Uterus (tissue), 4 donors: ENCODE results near the gene CHST11. TPM values are rescaled to one million over a fixed set of nuclear protein-coding genes. Genes with fewer than 3 reads are reported as not detected.

Source experiments
- DNase-seq, 2 donors: peaks; one replicate each; pipeline ENCODE4 v3.0.0-alpha.2; 2019 to 2020
- H3K27ac ChIP-seq, 2 donors: fragments of 200-600 bp; sonication (generic); 1 replicate in 1 of 2; 2 replicates in 1 of 2; pipeline ENCODE4 v1.5.1; 2016 to 2018
- H3K27me3 ChIP-seq, 2 donors: fragments of 200-600 bp; sonication (generic); one replicate each; pipeline ENCODE4 v1.5.1; 2018 to 2019; ENCODE audit warnings: control low read depth in 1 of 2
- H3K36me3 ChIP-seq, 2 donors: fragments of 200-600 bp; sonication (generic); one replicate each; pipeline ENCODE4 v1.5.1; 2019; ENCODE audit warnings: control low read depth in 1 of 2
- H3K4me1 ChIP-seq, 2 donors: fragments of 200-600 bp; sonication (generic); one replicate each; pipeline ENCODE4 v1.5.1; 2018 to 2019; ENCODE audit warnings: control low read depth in 1 of 2
- H3K4me3 ChIP-seq, 2 donors: fragments of 200-600 bp; sonication (generic); 1 replicate in 1 of 2; 2 replicates in 1 of 2; pipeline ENCODE4 v1.5.1; 2018 to 2019; ENCODE audit warnings: mild to moderate bottlenecking in 1 of 2
- H3K9me3 ChIP-seq, 2 donors: fragments of 200-600 bp; sonication (generic); one replicate each; pipeline ENCODE4 v1.5.1; 2019; ENCODE audit warnings: control low read depth in 1 of 2
- CTCF ChIP-seq, 4 experiments: fragments of 200-600 bp in 2 of 4; fragments of 450-650 bp in 2 of 4; sonication (generic) in 2 of 4; IDR thresholded peaks; one replicate each; pipeline ENCODE4 v1.5.1; 2016 to 2019; ENCODE audit warnings: antibody characterized with exemption in 4 of 4, mild to moderate bottlenecking in 2 of 4, moderate library complexity in 1 of 4
- POLR2A ChIP-seq, 2 donors: fragments of 450-650 bp; IDR thresholded peaks; one replicate each; pipeline ENCODE4 v1.6.1; 2016; ENCODE audit warnings: antibody characterized with exemption in 2 of 2, mild to moderate bottlenecking in 1 of 2, moderate library complexity in 1 of 2
- intact Hi-C: fragments of 100-400 bp; cut with DNase I; formaldehyde crosslinking; loops from one replicate; pipeline ENCODE4 v1.15.1; 2023; ENCODE audit warnings: low total_unique reads
- total RNA-seq, 4 donors: library from RNA; depleted of rRNA in 3 of 4; stranded (reverse); fragments of >200 nt in 3 of 4; gene quantifications; one replicate each; pipeline versions ENCODE4 v1.1.0 to v1.2.4, GENCODE V29; 2014 to 2023
- donor health status: DM: yes; HTN: yes; CAD: no.

Gene CHST11
- total RNA-seq, 4 donors from 2014 or later, result 21.0 to 82.1 (median 58.7) TPM

GRCh38 chr12:104640956-104641355, 184.2 kb downstream of the CHST11 start:
- H3K9me3 ChIP-seq, result no peaks in the 10 kb centered on the region

GRCh38 chr12:104641862-104642261, 185.1 kb downstream of the CHST11 start:
- intact Hi-C loops, result no loop called here
- Histone ChIP-seq H3K36me3 (no peaks in the 10 kb centered on the region), H3K27me3 (no peaks in the 10 kb centered on the region), H3K4me3 (no peak overlapping the region), H3K27ac (no peak overlapping the region), H3K4me1 (no peaks in the 10 kb centered on the region), H3K9me3 (no peaks in the 10 kb centered on the region)
- no peak for TF ChIP-seq CTCF (IDR thresholded peaks at IDR 0.05)
- TF ChIP-seq POLR2A (IDR thresholded peaks at IDR 0.05), result no peak
- DNase-seq, result no peak

More at GRCh38 chr12:104640956-104641355, 184.2 kb downstream of the CHST11 start:
- Histone ChIP-seq H3K4me3 (no peak overlapping the region), H3K4me1 (no peaks in the 10 kb centered on the region), H3K27me3 (no peaks in the 10 kb centered on the region), H3K27ac (no peak overlapping the region), H3K36me3 (no peaks in the 10 kb centered on the region)
- intact Hi-C loops, result no loop called here
- no peak for TF ChIP-seq CTCF (IDR thresholded peaks at IDR 0.05)
- DNase-seq, result no peak

GRCh38 chr12:104643093-104643818, 186.5 kb downstream of the CHST11 start:
- no peaks in the 10 kb centered on the region for H3K27me3 ChIP-seq
- no peak for DNase-seq
- intact Hi-C loops, result no loop called here
- H3K9me3 ChIP-seq, result no peaks in the 10 kb centered on the region
- TF ChIP-seq POLR2A (IDR thresholded peaks at IDR 0.05) (no peak), CTCF (IDR thresholded peaks at IDR 0.05) (no peak)
- H3K4me3 ChIP-seq, result no peak overlapping the region
- no peaks in the 10 kb centered on the region for H3K4me1 ChIP-seq
- no peak overlapping the region for H3K27ac ChIP-seq
- H3K36me3 ChIP-seq, result no peaks in the 10 kb centered on the region

GRCh38 chr12:104643819-104644669, 187.3 kb downstream of the CHST11 start:
- no peak for DNase-seq
- TF ChIP-seq POLR2A (IDR thresholded peaks at IDR 0.05) (no peak), CTCF (IDR thresholded peaks at IDR 0.05) (no peak)
- H3K4me3 ChIP-seq, result no peak overlapping the region
- intact Hi-C loops, result no loop called here
- no peaks in the 10 kb centered on the region for H3K4me1 ChIP-seq
- H3K27me3 ChIP-seq, result no peaks in the 10 kb centered on the region
- no peaks in the 10 kb centered on the region for H3K36me3 ChIP-seq
- H3K9me3 ChIP-seq, result no peaks in the 10 kb centered on the region
- H3K27ac ChIP-seq, result no peak overlapping the region

GRCh38 chr12:104648756-104649155, 192.0 kb downstream of the CHST11 start:
- intact Hi-C loops, result no loop called here
- no peak for DNase-seq
- Histone ChIP-seq H3K9me3 (no peaks in the 10 kb centered on the region), H3K36me3 (no peaks in the 10 kb centered on the region), H3K4me3 (no peak overlapping the region), H3K4me1 (no peaks in the 10 kb centered on the region), H3K27me3 (no peaks in the 10 kb centered on the region), H3K27ac (no peak overlapping the region)
- TF ChIP-seq CTCF (IDR thresholded peaks at IDR 0.05) (no peak), POLR2A (IDR thresholded peaks at IDR 0.05) (no peak)
